ENCODE measurements around the gene HUWE1. TPM values are rescaled to one million over a fixed set of nuclear protein-coding genes. Genes with fewer than 3 reads are reported as not detected.

The HUWE1 gene
- total RNA-seq: 100 to 1,000 TPM; 104 to 117 (median 112) TPM

- TF ChIP-seq CTCF (IDR thresholded peaks at IDR 0.05; ENCODE audit: low read depth): no peak
Observed at GRCh38 chrX:53686151-53686885, at the start of gene HUWE1. Gene HUWE1 (minus strand): TSS chrX:53686719. CDS start chrX:53654107, 32,612 bp downstream.

- no peak for TF ChIP-seq CTCF (IDR thresholded peaks at IDR 0.05; ENCODE audit: low read depth)
Observed at GRCh38 chrX:53732797-53733196, 46.3 kb upstream of the HUWE1 start.

GRCh38 chrX:53729751-53730150 lies 43.2 kb upstream of the HUWE1 start:
- no peak for TF ChIP-seq CTCF (IDR thresholded peaks at IDR 0.05; ENCODE audit: low read depth)

- TF ChIP-seq CTCF (IDR thresholded peaks at IDR 0.05; ENCODE audit: low read depth): no peak
Observed at GRCh38 chrX:53728506-53728905, 42.0 kb upstream of the HUWE1 start.

- no peak for TF ChIP-seq CTCF (IDR thresholded peaks at IDR 0.05; ENCODE audit: low read depth)
Observed at GRCh38 chrX:53724872-53725271, 38.4 kb upstream of the HUWE1 start.

GRCh38 chrX:53723381-53723780 lies 36.9 kb upstream of the HUWE1 start:
- no peak for TF ChIP-seq CTCF (IDR thresholded peaks at IDR 0.05; ENCODE audit: low read depth)

- TF ChIP-seq CTCF (IDR thresholded peaks at IDR 0.05; ENCODE audit: low read depth): no peak
Observed at GRCh38 chrX:53718073-53718472, 31.6 kb upstream of the HUWE1 start.
